ENCODE results near the gene NCL. TPM values are rescaled to one million over a fixed set of nuclear protein-coding genes. Genes with fewer than 3 reads are reported as not detected.
"Not testable (repeated sequence)": the region's sequence is repeated elsewhere in the genome, so short reads cannot be mapped to it uniquely, and the experiment has no call there.

Gene NCL
- total and polyA plus RNA-seq, 5 experiments from 2014 or later = 370 to 590 (median 467) TPM

GRCh38 chr2:231454361-231454791, 9.9 kb downstream of the NCL start:
- DNase-seq (no peak), ATAC-seq (no peak)
- Mint-ChIP-seq H3K27ac (peak overlapping the region in 5 of 10 donors; percentile 44 to 96 (median 57)), H3K9me3 (no peaks in the 10 kb centered on the region), H3K4me3 (no peak overlapping the region), H3K36me3 (peaks cover 10 to 71% (median 13%) of the 10 kb centered on the region in 3 donors), H3K4me1 (peaks cover 16 to 39% (median 23%) of the 10 kb centered on the region in 4 donors), H3K27me3 (no peaks in the 10 kb centered on the region)
- POLR2A ChIA-PET = interaction anchor here (5.2 kb wide), 1 partner anchor 10 kb away, joined by 55 read pairs; the partner anchor contains the start of gene NCL

- ATAC-seq = peak; percentile 8
- Mint-ChIP-seq H3K4me1 (peaks cover 11 to 26% (median 14%) of the 10 kb centered on the region in 4 donors), H3K27ac (peak overlapping the region; percentile 16 to 96 (median 58)), H3K36me3 (peaks cover 0 to 57% (median 8%) of the 10 kb centered on the region in 3 donors), H3K4me3 (peak overlapping the region in 2 of 10 donors; percentile 42 to 45), H3K9me3 (no peaks in the 10 kb centered on the region), H3K27me3 (no peaks in the 10 kb centered on the region)
- POLR2A ChIA-PET = interaction anchor here (0.7 to 5.2 kb wide), 3 partner anchors 11 to 612 kb away, joined by 3 to 55 read pairs (median 6); partner anchors contain the start of gene NCL
- DNase-seq = peak in 2 of 10 donors; percentile 14 to 18
Observed at GRCh38 chr2:231452799-231453508, 11.3 kb downstream of the NCL start.

GRCh38 chr2:231450548-231450989, 13.7 kb downstream of the NCL start:
- POLR2A ChIA-PET = interaction anchor here (0.6 to 5.2 kb wide), 4 partner anchors 13 to 1667 kb away, joined by 3 to 55 read pairs (median 4); partner anchors contain the start of gene NCL
- ATAC-seq = no peak
- peak overlapping the region in 2 of 10 donors; percentile 11 to 71 for H3K27ac Mint-ChIP-seq

GRCh38 chr2:231449503-231450054, 14.7 kb downstream of the NCL start:
- POLR2A ChIA-PET = interaction anchor here (5.2 kb wide), 1 partner anchor 14 kb away, joined by 55 read pairs; the partner anchor contains the start of gene NCL
- H3K9me3 Mint-ChIP-seq = no peaks in the 10 kb centered on the region
- H3K27me3 Mint-ChIP-seq = no peaks in the 10 kb centered on the region
- H3K27ac Mint-ChIP-seq = no peak overlapping the region
- ATAC-seq (no peak), DNase-seq (no peak)
- peaks cover 6 to 8% (median 7%) of the 10 kb centered on the region in 4 donors for H3K4me1 Mint-ChIP-seq
- H3K4me3 Mint-ChIP-seq = no peak overlapping the region
- H3K36me3 Mint-ChIP-seq = peaks cover 0 to 23% (median 0%) of the 10 kb centered on the region in 3 donors

More at GRCh38 chr2:231450548-231450989, 13.7 kb downstream of the NCL start:
- Mint-ChIP-seq H3K36me3 (peaks cover 0 to 33% (median 0%) of the 10 kb centered on the region in 3 donors), H3K4me1 (peaks cover 7 to 15% (median 9%) of the 10 kb centered on the region in 4 donors), H3K4me3 (peak overlapping the region in 1 of 10 donors; percentile 18), H3K27me3 (no peaks in the 10 kb centered on the region), H3K9me3 (no peaks in the 10 kb centered on the region)
- no peak for DNase-seq

- DNase-seq (no peak), ATAC-seq (no peak)
- Mint-ChIP-seq H3K4me3 (no peak overlapping the region), H3K9me3 (peaks cover 1 to 4% (median 2%) of the 10 kb centered on the region in 9 donors), H3K27ac (no peak overlapping the region), H3K4me1 (no peaks in the 10 kb centered on the region), H3K36me3 (peaks cover 0 to 1% (median under 1%) of the 10 kb centered on the region in 3 donors), H3K27me3 (peaks cover 1 to 3% (median 2%) of the 10 kb centered on the region in 5 donors)
- POLR2A ChIA-PET = no interaction called here
Observed at GRCh38 chr2:231436957-231437356, 27.3 kb downstream of the NCL start.

GRCh38 chr2:231433990-231434389, 30.3 kb downstream of the NCL start:
- Mint-ChIP-seq H3K27me3 (peaks cover 2 to 11% (median 6%) of the 10 kb centered on the region in 5 donors), H3K4me3 (no peak overlapping the region), H3K9me3 (peaks cover 5 to 20% (median 17%) of the 10 kb centered on the region in 9 donors), H3K27ac (peak overlapping the region in 1 of 10 donors; percentile 48), H3K4me1 (no peaks in the 10 kb centered on the region), H3K36me3 (peaks cover 0 to 14% (median 6%) of the 10 kb centered on the region in 3 donors)
- ATAC-seq (no peak), DNase-seq (no peak)
- POLR2A ChIA-PET = interaction anchor here (0.7 kb wide), 2 partner anchors 31 to 1384 kb away, joined by 4 to 6 read pairs; no protein-coding TSS in a partner anchor

GRCh38 chr2:231431606-231432005, 32.7 kb downstream of the NCL start:
- Mint-ChIP-seq H3K4me1 (no peaks in the 10 kb centered on the region), H3K36me3 (peaks cover 0 to 14% (median 6%) of the 10 kb centered on the region in 3 donors), H3K9me3 (peaks cover 5 to 20% (median 17%) of the 10 kb centered on the region in 9 donors), H3K27ac (peak overlapping the region in 1 of 10 donors; percentile 40), H3K27me3 (peaks cover 2 to 11% (median 6%) of the 10 kb centered on the region in 5 donors), H3K4me3 (no peak overlapping the region)
- DNase-seq (no peak), ATAC-seq (no peak)
- POLR2A ChIA-PET = no interaction called here

GRCh38 chr2:231430437-231430836, 33.8 kb downstream of the NCL start:
- Mint-ChIP-seq H3K9me3 (peaks cover 5 to 20% (median 17%) of the 10 kb centered on the region in 9 donors), H3K27me3 (peaks cover 2 to 11% (median 6%) of the 10 kb centered on the region in 5 donors), H3K36me3 (peaks cover 0 to 14% (median 6%) of the 10 kb centered on the region in 3 donors)
- H3K4me3 Mint-ChIP-seq, H3K4me1 Mint-ChIP-seq, H3K27ac Mint-ChIP-seq, DNase-seq, POLR2A ChIA-PET, ATAC-seq: not testable (repeated sequence)

- Mint-ChIP-seq H3K4me1 (peaks cover 0 to 3% (median 0%) of the 10 kb centered on the region in 4 donors), H3K36me3 (peaks cover 0 to 14% (median 6%) of the 10 kb centered on the region in 3 donors), H3K9me3 (peaks cover 5 to 20% (median 17%) of the 10 kb centered on the region in 9 donors), H3K4me3 (no peak overlapping the region), H3K27me3 (peaks cover 2 to 11% (median 5%) of the 10 kb centered on the region in 5 donors), H3K27ac (no peak overlapping the region)
- ATAC-seq (no peak), DNase-seq (no peak)
- POLR2A ChIA-PET = no interaction called here
Observed at GRCh38 chr2:231429901-231430300, 34.4 kb downstream of the NCL start.

- no peak for ATAC-seq
- H3K4me3 Mint-ChIP-seq = no peak overlapping the region
Observed at GRCh38 chr2:231429152-231429551, 35.1 kb downstream of the NCL start.

GRCh38 chr2:231427116-231427515, 37.2 kb downstream of the NCL start:
- DNase-seq (no peak), ATAC-seq (no peak)
- peak overlapping the region in 1 of 10 donors; percentile 83 for H3K4me3 Mint-ChIP-seq
- peak overlapping the region in 3 of 10 donors; percentile 65 to 95 (median 91) for H3K27ac Mint-ChIP-seq
- POLR2A ChIA-PET = no interaction called here
- H3K4me1 Mint-ChIP-seq = peaks cover 0 to 3% (median 0%) of the 10 kb centered on the region in 4 donors
- peaks cover 2 to 11% (median 5%) of the 10 kb centered on the region in 5 donors for H3K27me3 Mint-ChIP-seq
- H3K36me3 Mint-ChIP-seq = peaks cover 0 to 14% (median 6%) of the 10 kb centered on the region in 3 donors
- H3K9me3 Mint-ChIP-seq = peaks cover 5 to 20% (median 17%) of the 10 kb centered on the region in 9 donors

More at GRCh38 chr2:231429152-231429551, 35.1 kb downstream of the NCL start:
- peaks cover 0 to 3% (median 0%) of the 10 kb centered on the region in 4 donors for H3K4me1 Mint-ChIP-seq
- H3K9me3 Mint-ChIP-seq = peaks cover 5 to 20% (median 17%) of the 10 kb centered on the region in 9 donors
- POLR2A ChIA-PET = interaction anchor here (0.8 kb wide), 1 partner anchor 1756 kb away, joined by 3 read pairs; no protein-coding TSS in a partner anchor
- H3K27ac Mint-ChIP-seq = no peak overlapping the region
- DNase-seq = no peak
- H3K36me3 Mint-ChIP-seq = peaks cover 0 to 14% (median 6%) of the 10 kb centered on the region in 3 donors
- H3K27me3 Mint-ChIP-seq = peaks cover 2 to 11% (median 5%) of the 10 kb centered on the region in 5 donors

Measured in naive thymus-derived CD8-positive, alpha-beta T cell (primary cell).